ENCODE results near the gene GPR160.

DNA sequence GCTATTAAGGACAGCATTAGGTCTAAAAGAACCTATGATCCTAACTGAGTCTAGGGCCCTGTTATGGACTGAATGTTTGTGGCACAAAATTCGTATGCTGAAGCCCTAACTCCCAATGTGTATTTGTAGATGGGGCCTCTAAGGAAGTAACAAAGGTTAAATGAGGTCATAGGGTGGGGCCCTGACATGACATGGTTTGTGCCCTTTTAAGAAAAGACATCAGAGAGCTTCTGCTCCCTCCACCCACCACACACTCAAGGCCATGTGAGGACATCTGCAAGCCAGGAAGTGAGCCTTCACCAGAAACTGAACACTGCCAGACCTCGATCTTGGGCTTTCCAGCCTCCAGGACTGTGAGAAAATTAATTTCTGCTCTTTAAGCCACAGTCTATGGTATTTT, 94.5 kb downstream of the GPR160 start:
- no peak for TF ChIP-seq POLR2A (IDR thresholded peaks at IDR 0.05)
- TF ChIP-seq, protein P1, sequence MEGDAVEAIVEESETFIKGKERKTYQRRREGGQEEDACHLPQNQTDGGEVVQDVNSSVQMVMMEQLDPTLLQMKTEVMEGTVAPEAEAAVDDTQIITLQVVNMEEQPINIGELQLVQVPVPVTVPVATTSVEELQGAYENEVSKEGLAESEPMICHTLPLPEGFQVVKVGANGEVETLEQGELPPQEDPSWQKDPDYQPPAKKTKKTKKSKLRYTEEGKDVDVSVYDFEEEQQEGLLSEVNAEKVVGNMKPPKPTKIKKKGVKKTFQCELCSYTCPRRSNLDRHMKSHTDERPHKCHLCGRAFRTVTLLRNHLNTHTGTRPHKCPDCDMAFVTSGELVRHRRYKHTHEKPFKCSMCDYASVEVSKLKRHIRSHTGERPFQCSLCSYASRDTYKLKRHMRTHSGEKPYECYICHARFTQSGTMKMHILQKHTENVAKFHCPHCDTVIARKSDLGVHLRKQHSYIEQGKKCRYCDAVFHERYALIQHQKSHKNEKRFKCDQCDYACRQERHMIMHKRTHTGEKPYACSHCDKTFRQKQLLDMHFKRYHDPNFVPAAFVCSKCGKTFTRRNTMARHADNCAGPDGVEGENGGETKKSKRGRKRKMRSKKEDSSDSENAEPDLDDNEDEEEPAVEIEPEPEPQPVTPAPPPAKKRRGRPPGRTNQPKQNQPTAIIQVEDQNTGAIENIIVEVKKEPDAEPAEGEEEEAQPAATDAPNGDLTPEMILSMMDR (IDR thresholded peaks at IDR 0.05), result no peak

Data from testis (tissue), 2 donors.